GM23338 (cell line): ENCODE measurements around the gene ATAD3B. TPM values are rescaled to one million over a fixed set of nuclear protein-coding genes. Genes with fewer than 3 reads are reported as not detected.

Experiments
- ATAC-seq: fragments of 200-7000 bp; cut with Tn5 transposase; 3 replicates; pipeline ENCODE4 v1.9.1; 2020
- DNase-seq: peaks from one replicate; pipeline ENCODE4 v3.0.0-alpha.2; 2015; ENCODE audit warnings: low spot score
- H2AFZ ChIP-seq: fragments of 200-600 bp; sonication (generic); 2 replicates; pipeline ENCODE4 v1.8.0; 2016; ENCODE audit warnings: antibody characterized with exemption, mild to moderate bottlenecking, moderate library complexity
- H3F3A ChIP-seq: fragments of 200-600 bp; sonication (generic); replicated peaks from 2 replicates; pipeline ENCODE4 v1.8.0; 2017; ENCODE audit warnings: antibody characterized with exemption, mixed run types, low read depth
- H3K27ac ChIP-seq: fragments of 200-600 bp; sonication (generic); 2 replicates; pipeline ENCODE4 v1.6.1; 2016; ENCODE audit warnings: low read depth
- H3K27me3 ChIP-seq: fragments of 200-600 bp; sonication (generic); 2 replicates; pipeline ENCODE4 v1.8.0; 2016; ENCODE audit warnings: mild to moderate bottlenecking, mixed run types, moderate library complexity; ENCODE audit not compliant: insufficient read depth
- H3K36me3 ChIP-seq: fragments of 200-600 bp; sonication (generic); 2 replicates; pipeline ENCODE4 v1.8.0; 2016; ENCODE audit warnings: mild to moderate bottlenecking; ENCODE audit not compliant: insufficient read depth
- H3K4me1 ChIP-seq: fragments of 200-600 bp; sonication (generic); 2 replicates; pipeline ENCODE4 v1.8.0; 2016; ENCODE audit warnings: mild to moderate bottlenecking, moderate library complexity; ENCODE audit not compliant: insufficient read depth
- H3K4me2 ChIP-seq: fragments of 200-600 bp; sonication (generic); 2 replicates; pipeline ENCODE4 v1.7.1; 2017; ENCODE audit warnings: mixed run types
- H3K4me3 ChIP-seq: fragments of 200-600 bp; sonication (generic); 2 replicates; pipeline ENCODE4 v1.6.1; 2016; ENCODE audit warnings: mixed run types
- H3K79me2 ChIP-seq: fragments of 200-600 bp; sonication (generic); replicated peaks from 2 replicates; pipeline ENCODE4 v1.8.0; 2017; ENCODE audit warnings: mild to moderate bottlenecking; ENCODE audit not compliant: insufficient read depth
- H3K9me2 ChIP-seq: fragments of 200-600 bp; sonication (generic); 2 replicates; pipeline ENCODE4 v1.8.0; 2017; ENCODE audit not compliant: insufficient read depth
- H4K20me1 ChIP-seq: fragments of 200-600 bp; sonication (generic); replicated peaks from 2 replicates; pipeline ENCODE4 v1.8.0; 2017; ENCODE audit warnings: mild to moderate bottlenecking; ENCODE audit not compliant: insufficient read depth
- H3K27ac Mint-ChIP-seq: 2 replicates; pipeline ENCODE4 v1.8.0; 2020; ENCODE audit warnings: inconsistent platforms, mild to moderate bottlenecking, moderate library complexity, mixed read lengths
- H3K27me3 Mint-ChIP-seq: 3 replicates; pipeline ENCODE4 v1.8.0; 2022; ENCODE audit warnings: low read depth, mild to moderate bottlenecking, moderate library complexity, mixed read lengths, inconsistent platforms; ENCODE audit not compliant: insufficient read depth, poor library complexity
- H3K36me3 Mint-ChIP-seq: 3 replicates; pipeline ENCODE4 v1.8.0; 2021; ENCODE audit warnings: low read depth, mild to moderate bottlenecking, inconsistent platforms, moderate library complexity, mixed read lengths
- H3K4me1 Mint-ChIP-seq: 3 replicates; pipeline ENCODE4 v1.8.0; 2020; ENCODE audit warnings: mild to moderate bottlenecking, inconsistent platforms, mixed read lengths
- H3K4me3 Mint-ChIP-seq: 3 replicates; pipeline ENCODE4 v1.8.0; 2021; ENCODE audit warnings: moderate library complexity, mild to moderate bottlenecking, inconsistent platforms, mixed read lengths
- H3K9me3 Mint-ChIP-seq: 3 replicates; pipeline ENCODE4 v1.8.0; 2020; ENCODE audit warnings: moderate library complexity, mild to moderate bottlenecking, inconsistent platforms, mixed read lengths
- JUNB ChIP-seq: IDR thresholded peaks from one replicate; pipeline ENCODE4 v1.6.1; 2016; ENCODE audit warnings: antibody characterized with exemption; ENCODE audit not compliant: unreplicated experiment
- NANOG ChIP-seq: IDR thresholded peaks from 2 replicates; pipeline ENCODE4 v1.6.1; 2016; ENCODE audit warnings: antibody characterized with exemption, borderline replicate concordance
- ZNF114 ChIP-seq: fragments of 250-450 bp; sonication (Bioruptor Pico); IDR thresholded peaks from 2 replicates; pipeline ENCODE4 v1.5.0; 2020; ENCODE audit warnings: mild to moderate bottlenecking, moderate library complexity
- ZNF331 ChIP-seq: fragments of 250-450 bp; sonication (Bioruptor Pico); IDR thresholded peaks from 2 replicates; pipeline ENCODE4 v1.5.0; 2020; ENCODE audit warnings: low read depth, mild to moderate bottlenecking, moderate library complexity
- polyA plus RNA-seq: library from polyadenylated mRNA; unstranded; fragments of >200 nt; fragmentation: Nextera tagmentation; extraction: Ambion mirVana; gene quantifications from 2 replicates; pipeline ENCODE4 v1.2.1, GENCODE V29; 2016
- total RNA-seq: library from RNA; depleted of rRNA; stranded (reverse); fragments of >200 nt; shearing (Covaris generic); gene quantifications from 2 replicates; pipeline ENCODE4 v1.2.3, GENCODE V29; 2014
- TF ChIP-seq, protein P1 (sequence below): fragments of 250-450 bp; sonication (Bioruptor Pico); IDR thresholded peaks from 2 replicates; pipeline ENCODE4 v1.5.0; 2020; ENCODE audit warnings: mild to moderate bottlenecking, moderate library complexity
- TF ChIP-seq, protein P2 (sequence below): IDR thresholded peaks from one replicate; pipeline ENCODE4 v1.6.1; 2018; ENCODE audit warnings: antibody characterized with exemption; ENCODE audit not compliant: unreplicated experiment

Gene ATAD3B
- total and polyA plus RNA-seq, 2 experiments from 2014 or later = 37.8 to 63.4 TPM

DNA sequence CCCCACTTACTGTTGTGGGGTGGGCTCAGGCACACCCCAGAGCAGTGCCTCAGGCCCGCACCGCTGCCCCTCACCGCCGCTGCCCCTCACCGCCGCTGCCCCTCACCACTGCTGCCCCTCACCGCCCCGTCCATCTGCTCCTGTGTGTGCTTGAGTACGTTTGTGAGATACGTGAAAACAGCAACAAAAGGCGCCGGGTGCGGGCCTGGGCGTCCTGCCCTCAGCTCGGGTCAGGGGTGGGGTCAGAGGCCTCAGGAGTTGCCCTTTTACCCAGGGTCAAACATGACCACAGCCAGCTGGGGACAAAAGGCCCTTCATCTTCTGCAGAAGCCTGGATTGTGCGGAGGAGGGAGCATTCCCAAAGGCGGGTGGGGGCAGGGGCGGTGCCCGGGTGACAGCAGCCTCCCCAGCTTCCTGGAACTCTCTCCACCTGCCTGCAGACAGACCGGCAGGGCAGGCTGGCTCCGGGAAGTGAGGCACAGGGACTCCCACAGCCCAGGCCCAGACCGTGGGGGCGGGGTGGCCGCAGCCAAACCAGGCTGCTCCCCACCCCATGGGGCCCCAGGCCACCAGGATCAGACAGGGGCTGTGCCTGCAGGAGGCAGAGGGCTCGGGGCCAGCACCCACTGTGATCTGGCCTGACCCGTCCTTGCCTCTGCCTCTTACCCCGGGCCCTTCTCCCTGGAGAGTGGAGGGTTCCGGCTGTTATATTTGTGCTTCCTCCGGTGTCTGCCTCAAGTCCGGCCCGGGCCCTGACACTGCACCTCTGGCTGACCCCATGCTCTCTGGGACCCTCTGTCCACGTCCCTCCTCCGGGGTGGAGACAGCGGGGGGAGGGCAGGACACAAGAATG lies 38.4 kb upstream of the ATAD3B start (continued):
- no peak for TF ChIP-seq ZNF331 (CRISPR knock-in tag)
- TF ChIP-seq ZNF114 (CRISPR knock-in tag) = no peak
- no peak for TF ChIP-seq NANOG
- no peak for TF ChIP-seq JUNB
- TF ChIP-seq, protein P1, sequence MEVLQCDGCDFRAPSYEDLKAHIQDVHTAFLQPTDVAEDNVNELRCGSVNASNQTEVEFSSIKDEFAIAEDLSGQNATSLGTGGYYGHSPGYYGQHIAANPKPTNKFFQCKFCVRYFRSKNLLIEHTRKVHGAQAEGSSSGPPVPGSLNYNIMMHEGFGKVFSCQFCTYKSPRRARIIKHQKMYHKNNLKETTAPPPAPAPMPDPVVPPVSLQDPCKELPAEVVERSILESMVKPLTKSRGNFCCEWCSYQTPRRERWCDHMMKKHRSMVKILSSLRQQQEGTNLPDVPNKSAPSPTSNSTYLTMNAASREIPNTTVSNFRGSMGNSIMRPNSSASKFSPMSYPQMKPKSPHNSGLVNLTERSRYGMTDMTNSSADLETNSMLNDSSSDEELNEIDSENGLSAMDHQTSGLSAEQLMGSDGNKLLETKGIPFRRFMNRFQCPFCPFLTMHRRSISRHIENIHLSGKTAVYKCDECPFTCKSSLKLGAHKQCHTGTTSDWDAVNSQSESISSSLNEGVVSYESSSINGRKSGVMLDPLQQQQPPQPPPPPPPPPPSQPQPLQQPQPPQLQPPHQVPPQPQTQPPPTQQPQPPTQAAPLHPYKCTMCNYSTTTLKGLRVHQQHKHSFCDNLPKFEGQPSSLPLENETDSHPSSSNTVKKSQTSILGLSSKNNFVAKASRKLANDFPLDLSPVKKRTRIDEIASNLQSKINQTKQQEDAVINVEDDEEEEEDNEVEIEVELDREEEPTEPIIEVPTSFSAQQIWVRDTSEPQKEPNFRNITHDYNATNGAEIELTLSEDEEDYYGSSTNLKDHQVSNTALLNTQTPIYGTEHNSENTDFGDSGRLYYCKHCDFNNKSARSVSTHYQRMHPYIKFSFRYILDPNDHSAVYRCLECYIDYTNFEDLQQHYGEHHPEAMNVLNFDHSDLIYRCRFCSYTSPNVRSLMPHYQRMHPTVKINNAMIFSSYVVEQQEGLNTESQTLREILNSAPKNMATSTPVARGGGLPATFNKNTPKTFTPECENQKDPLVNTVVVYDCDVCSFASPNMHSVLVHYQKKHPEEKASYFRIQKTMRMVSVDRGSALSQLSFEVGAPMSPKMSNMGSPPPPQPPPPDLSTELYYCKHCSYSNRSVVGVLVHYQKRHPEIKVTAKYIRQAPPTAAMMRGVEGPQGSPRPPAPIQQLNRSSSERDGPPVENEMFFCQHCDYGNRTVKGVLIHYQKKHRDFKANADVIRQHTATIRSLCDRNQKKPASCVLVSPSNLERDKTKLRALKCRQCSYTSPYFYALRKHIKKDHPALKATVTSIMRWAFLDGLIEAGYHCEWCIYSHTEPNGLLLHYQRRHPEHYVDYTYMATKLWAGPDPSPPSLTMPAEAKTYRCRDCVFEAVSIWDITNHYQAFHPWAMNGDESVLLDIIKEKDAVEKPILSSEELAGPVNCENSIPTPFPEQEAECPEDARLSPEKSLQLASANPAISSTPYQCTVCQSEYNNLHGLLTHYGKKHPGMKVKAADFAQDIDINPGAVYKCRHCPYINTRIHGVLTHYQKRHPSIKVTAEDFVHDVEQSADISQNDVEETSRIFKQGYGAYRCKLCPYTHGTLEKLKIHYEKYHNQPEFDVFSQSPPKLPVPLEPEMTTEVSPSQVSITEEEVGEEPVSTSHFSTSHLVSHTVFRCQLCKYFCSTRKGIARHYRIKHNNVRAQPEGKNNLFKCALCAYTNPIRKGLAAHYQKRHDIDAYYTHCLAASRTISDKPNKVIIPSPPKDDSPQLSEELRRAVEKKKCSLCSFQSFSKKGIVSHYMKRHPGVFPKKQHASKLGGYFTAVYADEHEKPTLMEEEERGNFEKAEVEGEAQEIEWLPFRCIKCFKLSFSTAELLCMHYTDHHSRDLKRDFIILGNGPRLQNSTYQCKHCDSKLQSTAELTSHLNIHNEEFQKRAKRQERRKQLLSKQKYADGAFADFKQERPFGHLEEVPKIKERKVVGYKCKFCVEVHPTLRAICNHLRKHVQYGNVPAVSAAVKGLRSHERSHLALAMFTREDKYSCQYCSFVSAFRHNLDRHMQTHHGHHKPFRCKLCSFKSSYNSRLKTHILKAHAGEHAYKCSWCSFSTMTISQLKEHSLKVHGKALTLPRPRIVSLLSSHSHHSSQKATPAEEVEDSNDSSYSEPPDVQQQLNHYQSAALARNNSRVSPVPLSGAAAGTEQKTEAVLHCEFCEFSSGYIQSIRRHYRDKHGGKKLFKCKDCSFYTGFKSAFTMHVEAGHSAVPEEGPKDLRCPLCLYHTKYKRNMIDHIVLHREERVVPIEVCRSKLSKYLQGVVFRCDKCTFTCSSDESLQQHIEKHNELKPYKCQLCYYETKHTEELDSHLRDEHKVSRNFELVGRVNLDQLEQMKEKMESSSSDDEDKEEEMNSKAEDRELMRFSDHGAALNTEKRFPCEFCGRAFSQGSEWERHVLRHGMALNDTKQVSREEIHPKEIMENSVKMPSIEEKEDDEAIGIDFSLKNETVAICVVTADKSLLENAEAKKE (CRISPR knock-in tag) = no peak

DNA sequence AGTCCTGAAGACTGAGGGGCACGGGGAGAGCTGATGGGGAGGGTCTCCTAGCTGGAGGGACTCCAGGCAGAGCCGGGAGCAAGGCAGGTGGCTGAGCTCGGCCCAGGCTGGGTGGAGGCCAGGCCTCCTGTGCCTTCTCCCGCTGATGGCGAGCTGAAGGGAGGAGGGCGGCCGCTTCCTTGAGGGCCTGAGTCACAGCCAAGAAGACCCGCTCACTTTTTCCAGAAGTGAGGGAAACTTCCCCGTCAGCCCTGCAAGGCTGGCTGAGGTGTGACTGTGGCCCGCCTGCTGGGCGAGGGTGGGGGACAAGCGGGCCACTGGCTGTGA lies 37.8 kb upstream of the ATAD3B start:
- H3K27ac ChIP-seq = peak overlapping the region; percentile 81; the same call in 1 of the 2 replicates
- H3K4me3 ChIP-seq = peak overlapping the region; percentile 68
- no peaks in the 10 kb centered on the region for H3K36me3 ChIP-seq
- H3K4me1 ChIP-seq = peaks cover 39% of the 10 kb centered on the region
- peaks cover 25% of the 10 kb centered on the region for H3F3A ChIP-seq
- Mint-ChIP-seq H3K4me3 (peak overlapping the region; percentile 72; the same call in 2 of the 3 replicates), H3K36me3 (no peaks in the 10 kb centered on the region), H3K4me1 (peaks cover 39% of the 10 kb centered on the region), H3K27ac (0 out of 2 replicates have a peak overlapping the region, but pooled peaks have one; percentile 44), H3K9me3 (peaks cover 5% of the 10 kb centered on the region), H3K27me3 (peaks cover 23% of the 10 kb centered on the region)
- ATAC-seq (peak; percentile 2), DNase-seq (no peak)
- no peak overlapping the region for H2AFZ ChIP-seq
- H3K9me2 ChIP-seq = no peaks in the 10 kb centered on the region
- 0 out of 2 replicates have a peak, but pooled peaks cover 2% of the 10 kb centered on the region for H3K79me2 ChIP-seq
- no peaks in the 10 kb centered on the region for H3K27me3 ChIP-seq
- peak overlapping the region; percentile 88 for H3K4me2 ChIP-seq
- no peaks in the 10 kb centered on the region for H4K20me1 ChIP-seq
- TF ChIP-seq, protein P2, sequence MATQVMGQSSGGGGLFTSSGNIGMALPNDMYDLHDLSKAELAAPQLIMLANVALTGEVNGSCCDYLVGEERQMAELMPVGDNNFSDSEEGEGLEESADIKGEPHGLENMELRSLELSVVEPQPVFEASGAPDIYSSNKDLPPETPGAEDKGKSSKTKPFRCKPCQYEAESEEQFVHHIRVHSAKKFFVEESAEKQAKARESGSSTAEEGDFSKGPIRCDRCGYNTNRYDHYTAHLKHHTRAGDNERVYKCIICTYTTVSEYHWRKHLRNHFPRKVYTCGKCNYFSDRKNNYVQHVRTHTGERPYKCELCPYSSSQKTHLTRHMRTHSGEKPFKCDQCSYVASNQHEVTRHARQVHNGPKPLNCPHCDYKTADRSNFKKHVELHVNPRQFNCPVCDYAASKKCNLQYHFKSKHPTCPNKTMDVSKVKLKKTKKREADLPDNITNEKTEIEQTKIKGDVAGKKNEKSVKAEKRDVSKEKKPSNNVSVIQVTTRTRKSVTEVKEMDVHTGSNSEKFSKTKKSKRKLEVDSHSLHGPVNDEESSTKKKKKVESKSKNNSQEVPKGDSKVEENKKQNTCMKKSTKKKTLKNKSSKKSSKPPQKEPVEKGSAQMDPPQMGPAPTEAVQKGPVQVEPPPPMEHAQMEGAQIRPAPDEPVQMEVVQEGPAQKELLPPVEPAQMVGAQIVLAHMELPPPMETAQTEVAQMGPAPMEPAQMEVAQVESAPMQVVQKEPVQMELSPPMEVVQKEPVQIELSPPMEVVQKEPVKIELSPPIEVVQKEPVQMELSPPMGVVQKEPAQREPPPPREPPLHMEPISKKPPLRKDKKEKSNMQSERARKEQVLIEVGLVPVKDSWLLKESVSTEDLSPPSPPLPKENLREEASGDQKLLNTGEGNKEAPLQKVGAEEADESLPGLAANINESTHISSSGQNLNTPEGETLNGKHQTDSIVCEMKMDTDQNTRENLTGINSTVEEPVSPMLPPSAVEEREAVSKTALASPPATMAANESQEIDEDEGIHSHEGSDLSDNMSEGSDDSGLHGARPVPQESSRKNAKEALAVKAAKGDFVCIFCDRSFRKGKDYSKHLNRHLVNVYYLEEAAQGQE = no peak
